Prostate gland (tissue), 2 donors: ENCODE measurements around the gene PRKAG3.

Experiments
- POLR2AphosphoS5 ChIP-seq: sonication (generic); formaldehyde crosslinking; IDR thresholded peaks from one replicate; pipeline ENCODE4 v1.6.1; 2017; ENCODE audit warnings: antibody characterized with exemption
- TF ChIP-seq, protein P1 (sequence below), 4 experiments: fragments of 200-600 bp in 2 of 4; fragments of 450-650 bp in 2 of 4; sonication (generic) in 2 of 4; IDR thresholded peaks; 1 replicate in 3 of 4; 2 replicates in 1 of 4; pipeline ENCODE4 v1.5.1; 2016 to 2019; ENCODE audit warnings: antibody characterized with exemption in 4 of 4, mild to moderate bottlenecking in 2 of 4, moderate library complexity in 2 of 4

GRCh38 chr2:218837495-218837894 lies 5.9 kb upstream of the PRKAG3 start:
- TF ChIP-seq, protein P1, sequence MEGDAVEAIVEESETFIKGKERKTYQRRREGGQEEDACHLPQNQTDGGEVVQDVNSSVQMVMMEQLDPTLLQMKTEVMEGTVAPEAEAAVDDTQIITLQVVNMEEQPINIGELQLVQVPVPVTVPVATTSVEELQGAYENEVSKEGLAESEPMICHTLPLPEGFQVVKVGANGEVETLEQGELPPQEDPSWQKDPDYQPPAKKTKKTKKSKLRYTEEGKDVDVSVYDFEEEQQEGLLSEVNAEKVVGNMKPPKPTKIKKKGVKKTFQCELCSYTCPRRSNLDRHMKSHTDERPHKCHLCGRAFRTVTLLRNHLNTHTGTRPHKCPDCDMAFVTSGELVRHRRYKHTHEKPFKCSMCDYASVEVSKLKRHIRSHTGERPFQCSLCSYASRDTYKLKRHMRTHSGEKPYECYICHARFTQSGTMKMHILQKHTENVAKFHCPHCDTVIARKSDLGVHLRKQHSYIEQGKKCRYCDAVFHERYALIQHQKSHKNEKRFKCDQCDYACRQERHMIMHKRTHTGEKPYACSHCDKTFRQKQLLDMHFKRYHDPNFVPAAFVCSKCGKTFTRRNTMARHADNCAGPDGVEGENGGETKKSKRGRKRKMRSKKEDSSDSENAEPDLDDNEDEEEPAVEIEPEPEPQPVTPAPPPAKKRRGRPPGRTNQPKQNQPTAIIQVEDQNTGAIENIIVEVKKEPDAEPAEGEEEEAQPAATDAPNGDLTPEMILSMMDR (IDR thresholded peaks at IDR 0.05): no peak
- no peak for TF ChIP-seq POLR2AphosphoS5
